HG03135 (cell line): Measurements from ENCODE around the gene ITSN1.
A peak's percentile ranks its signal among the peaks of the same experiment; 100 is the strongest.
"Not testable (repeated sequence)": the region's sequence is repeated elsewhere in the genome, so short reads cannot be mapped to it uniquely, and the experiment has no call there.

Source experiments
- ATAC-seq: cut with Tn5 transposase; IDR thresholded peaks from one replicate; pipeline ENCODE4 v1.9.1; 2021; ENCODE audit warnings: mild to moderate bottlenecking, moderate library complexity; ENCODE audit not compliant: unreplicated experiment

ITSN1 gene

GRCh38 chr21:33642027-33642895 is at the start of gene ITSN1:
TSS of gene ITSN1 (plus strand) at chr21:33642501. CDS start at chr21:33718829, 76,328 bp downstream.
- peak; percentile 85 for ATAC-seq

- no peak for ATAC-seq
Measured at GRCh38 chr21:33598051-33598450, 44.2 kb upstream of the ITSN1 start.

DNA sequence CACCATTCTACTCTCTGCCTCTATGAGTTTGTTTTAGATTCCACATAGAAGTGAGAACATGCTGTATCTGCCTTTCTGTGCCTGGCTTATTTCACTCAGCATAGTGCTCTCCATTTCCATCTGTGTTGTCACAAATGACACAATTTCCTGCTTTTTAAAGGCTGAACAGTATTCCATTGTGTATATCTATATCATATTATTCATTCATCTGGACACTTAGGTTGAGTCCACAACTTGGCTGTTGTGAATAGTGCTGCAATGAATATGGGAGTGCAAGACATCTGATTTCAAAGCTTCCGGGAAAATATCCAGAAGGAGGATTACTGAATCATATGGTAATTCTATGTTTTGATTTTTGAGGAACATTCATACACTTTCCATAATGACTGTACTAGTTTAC is 33.7 kb upstream of the ITSN1 start:
- ATAC-seq, result no peak

DNA sequence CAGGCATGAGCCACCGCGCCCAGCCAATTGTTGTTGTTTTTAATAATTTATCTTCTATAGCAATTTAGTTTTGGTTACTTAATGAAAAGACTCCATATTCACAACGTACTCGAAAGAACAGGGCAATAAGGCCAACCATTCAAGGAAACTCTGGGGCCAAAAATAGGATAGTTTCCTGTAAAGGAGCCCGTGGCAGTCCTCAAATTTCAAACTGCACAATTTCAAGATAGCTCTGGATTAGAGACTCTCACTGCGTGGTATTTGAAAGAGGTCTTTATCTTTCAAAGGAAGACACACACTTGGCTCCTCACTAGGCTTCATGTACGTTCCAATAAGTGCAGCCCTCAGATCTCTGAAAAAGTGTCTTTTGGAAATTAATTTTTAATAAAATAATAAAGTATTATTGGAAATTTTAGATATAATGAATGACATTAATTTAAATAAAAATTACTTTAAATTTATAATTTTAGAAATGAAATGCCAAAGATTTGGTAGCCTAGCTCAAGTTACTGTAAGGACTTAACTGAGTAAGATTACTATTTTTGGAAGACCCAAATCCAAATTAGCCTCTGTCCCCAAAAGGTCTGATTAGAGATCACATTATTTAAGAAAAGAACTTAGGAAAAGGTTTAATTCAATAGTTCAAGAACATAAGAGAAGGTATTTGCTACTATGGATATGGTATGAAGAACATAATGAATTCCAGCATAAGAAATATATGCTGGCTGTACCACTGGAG is 31.1 kb upstream of the ITSN1 start:
- no peak for ATAC-seq

DNA sequence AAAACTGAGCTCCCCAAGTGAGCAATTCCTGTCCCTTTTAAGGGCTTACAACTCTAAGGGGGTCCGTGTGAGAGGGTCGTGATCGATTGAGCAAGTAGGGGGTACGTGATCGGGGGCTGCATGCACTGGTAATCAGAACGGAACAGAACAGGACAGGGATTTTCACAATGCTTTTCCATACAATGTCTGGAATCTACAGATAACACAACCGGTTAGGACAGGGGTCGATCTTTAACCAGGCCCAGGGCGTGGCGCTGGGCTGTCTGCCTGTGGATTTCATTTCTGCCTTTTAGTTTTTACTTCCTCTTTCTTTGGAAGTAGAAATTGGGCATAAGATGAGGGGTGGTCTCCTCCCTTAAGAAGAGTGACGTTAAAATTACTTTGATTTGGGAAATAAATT is 24.7 kb upstream of the ITSN1 start:
- not testable (repeated sequence) for ATAC-seq

DNA sequence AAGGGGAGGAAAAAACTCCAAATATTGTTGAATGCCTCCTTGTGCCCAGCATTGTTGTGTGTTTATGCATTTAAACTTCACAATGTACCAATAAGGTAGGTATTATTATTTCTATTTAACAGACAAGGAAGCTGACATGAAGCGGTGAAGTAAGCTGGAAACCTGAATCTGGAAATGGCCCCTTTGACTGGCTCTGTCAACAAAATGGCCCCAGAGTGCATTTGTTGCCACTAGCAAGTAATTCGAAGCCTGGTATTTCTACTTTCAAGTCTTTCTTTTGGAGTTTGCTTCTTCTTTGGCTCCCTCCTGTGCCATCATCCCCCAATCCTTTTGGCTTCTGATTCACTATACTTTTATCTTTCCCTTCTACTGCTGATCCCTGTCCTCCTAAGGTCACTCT is 23.9 kb upstream of the ITSN1 start:
- ATAC-seq, result no peak

- ATAC-seq, result no peak
Measured at GRCh38 chr21:33619726-33620125, 22.6 kb upstream of the ITSN1 start.

DNA sequence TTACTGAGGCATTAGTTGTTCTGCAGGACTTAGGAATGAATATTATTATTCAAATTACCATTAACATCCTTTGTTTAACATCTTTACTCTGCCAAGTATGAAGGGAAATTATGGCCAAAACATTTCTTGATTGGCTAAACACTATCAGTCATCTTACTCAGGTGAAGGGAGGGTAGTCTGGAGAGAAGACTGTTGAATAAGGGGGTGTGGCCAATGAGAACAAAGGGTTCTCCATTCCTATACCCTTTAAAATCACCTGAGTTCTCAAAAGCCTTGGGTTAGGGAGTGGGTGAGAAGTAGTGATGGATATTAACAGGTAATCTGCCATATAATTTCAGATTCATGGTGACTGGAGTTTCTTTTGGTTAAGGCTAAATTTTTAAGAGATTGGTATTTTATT is 20.0 kb upstream of the ITSN1 start:
- no peak for ATAC-seq

- not testable (repeated sequence) for ATAC-seq
Measured at GRCh38 chr21:33626151-33626550, 16.1 kb upstream of the ITSN1 start.

GRCh38 chr21:33634254-33634653 is 8.0 kb upstream of the ITSN1 start:
- no peak for ATAC-seq

- no peak for ATAC-seq
Measured at GRCh38 chr21:33640697-33641351, 1.5 kb upstream of the ITSN1 start.

GRCh38 chr21:33641352-33642026 is 812 bp upstream of the ITSN1 start, which contains the start of gene CRYZL1:
TSS of gene CRYZL1 (minus strand) at chr21:33641741. CDS start at chr21:33631551, 10,190 bp downstream.
- ATAC-seq, result peak; percentile 85

- ATAC-seq, result no peak
Measured at GRCh38 chr21:33642896-33643657, 776 bp downstream of the ITSN1 start.

DNA sequence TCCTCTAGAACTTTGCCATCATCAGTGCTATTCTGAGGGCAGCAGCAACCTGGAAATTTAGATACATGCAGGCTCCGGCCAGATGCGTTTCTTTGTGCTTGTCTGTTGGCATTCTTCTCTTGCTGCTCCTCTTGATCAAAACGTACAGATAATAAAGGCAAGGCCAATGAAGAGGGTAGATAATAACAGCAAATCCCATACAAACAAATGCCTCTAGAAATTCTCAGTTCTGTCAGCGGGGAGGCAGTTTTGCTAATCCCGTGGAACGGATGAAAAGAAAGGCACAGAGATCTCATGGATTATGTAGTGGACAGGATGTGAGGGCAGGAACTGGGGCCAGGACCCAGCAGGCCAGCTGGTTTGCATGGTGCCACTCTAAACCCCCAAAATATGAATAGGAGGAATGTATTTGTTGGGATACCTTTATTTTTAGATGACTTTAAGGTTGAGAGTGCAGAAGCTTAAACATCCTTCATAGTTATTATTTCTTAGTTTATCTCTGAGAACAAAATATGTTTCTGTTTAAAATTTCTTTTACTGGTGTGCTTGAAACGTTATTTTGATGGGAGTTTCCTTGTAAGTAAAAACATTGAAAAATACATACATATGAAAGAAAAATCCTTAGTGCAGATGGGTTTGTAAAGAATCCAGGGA is 1.5 kb downstream of the ITSN1 start:
- no peak for ATAC-seq

DNA sequence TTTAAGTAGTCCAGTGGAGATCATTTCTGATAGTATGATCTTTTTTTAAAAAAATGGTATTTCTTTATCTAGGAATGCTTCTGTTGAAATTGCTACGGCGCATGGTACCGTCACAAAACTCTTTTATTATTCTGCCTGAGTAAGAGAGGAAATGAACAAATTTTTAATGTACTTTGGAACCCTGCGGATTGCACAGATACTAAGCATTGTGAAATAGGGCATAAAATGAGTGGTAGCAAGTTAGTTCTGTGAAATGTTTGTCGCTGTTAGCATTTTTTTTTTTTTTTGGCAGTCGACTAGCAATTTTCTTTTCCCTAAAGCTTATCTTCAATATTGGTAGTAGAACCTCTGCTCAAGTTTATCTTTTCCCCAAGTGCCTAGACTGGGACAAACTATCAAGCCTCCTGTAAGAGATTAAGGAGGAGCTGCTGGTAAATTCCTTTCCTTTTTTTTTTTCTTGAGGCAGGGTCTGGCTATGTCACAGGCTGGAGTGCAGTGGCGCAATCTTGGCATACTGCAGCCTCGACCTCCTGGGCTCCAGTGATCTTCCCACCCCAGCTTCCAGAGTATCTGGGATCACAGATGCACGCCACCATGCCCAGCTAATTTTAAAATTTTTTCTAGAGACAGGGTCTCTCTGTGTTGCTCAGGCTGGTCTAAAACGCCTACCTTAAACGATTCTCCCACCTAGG is 2.2 kb downstream of the ITSN1 start:
- no peak for ATAC-seq

DNA sequence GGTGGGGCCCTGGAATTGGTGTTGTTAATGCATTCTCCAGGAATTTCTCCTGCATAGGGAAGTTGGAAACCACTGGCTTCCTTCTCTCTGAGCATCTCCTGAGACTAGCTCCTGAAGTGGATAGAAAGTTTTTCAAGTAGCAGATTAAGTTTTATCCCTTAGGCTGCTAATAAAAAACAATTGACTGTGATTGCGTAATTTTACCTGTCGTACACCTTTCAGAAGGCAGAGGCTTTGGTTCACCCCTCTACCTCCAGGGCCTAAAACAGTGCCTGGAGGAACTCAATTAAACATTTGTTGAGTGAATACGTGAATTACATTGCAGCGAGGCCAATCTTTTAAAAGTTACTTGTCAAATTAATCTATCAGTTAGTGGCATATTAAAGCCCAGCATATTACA is 3.4 kb downstream of the ITSN1 start:
- ATAC-seq, result no peak

DNA sequence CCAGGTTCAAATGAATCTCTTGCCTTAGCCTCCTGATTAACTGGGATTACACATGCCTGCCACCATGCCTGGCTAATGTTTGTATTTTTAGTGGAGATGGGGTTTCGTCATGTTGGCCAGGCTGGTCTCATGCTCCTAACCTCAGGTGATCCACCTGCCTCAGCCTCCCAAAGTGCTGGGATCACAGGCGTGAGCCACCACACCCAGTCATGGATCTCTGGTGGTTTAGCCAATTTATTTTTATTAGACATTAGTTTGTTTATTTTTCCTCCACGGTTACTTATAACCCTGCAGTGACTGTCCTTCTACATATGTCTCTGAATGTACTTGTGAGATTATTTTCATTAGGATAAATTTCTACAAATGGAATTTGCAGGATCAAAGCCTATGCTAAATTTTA is 5.3 kb downstream of the ITSN1 start:
- no peak for ATAC-seq

GRCh38 chr21:33648555-33648954 is 6.3 kb downstream of the ITSN1 start:
- no peak for ATAC-seq

DNA sequence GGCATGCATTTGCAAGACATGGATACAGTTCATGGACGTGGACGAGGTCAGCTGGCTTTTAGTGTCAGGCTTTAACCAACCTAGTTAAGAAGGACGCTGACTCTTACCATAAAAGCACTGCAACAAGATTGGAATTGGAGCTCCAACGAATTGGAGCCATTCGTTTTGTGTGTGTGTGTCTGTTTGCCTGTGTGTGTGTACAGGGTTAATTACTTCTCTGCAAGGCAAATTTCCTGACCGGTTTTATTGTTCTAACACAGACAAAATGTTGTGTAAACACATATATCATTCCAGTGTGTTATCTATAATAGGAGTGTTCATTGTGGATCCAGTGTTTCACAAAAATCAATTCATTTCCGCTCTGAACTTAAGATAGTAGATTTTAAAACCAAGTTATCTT is 7.9 kb downstream of the ITSN1 start:
- no peak for ATAC-seq
